ENCODE results near the gene APC2. TPM values are rescaled to one million over a fixed set of nuclear protein-coding genes. Genes with fewer than 3 reads are reported as not detected.

The APC2 gene
- total RNA-seq, 1 donor from 2014 or later, result 1.2 TPM

GRCh38 chr19:1431759-1432506, 18.0 kb upstream of the APC2 start:
- no peak overlapping the region for H3K27ac ChIP-seq
- peaks cover 0 to 71% of the 10 kb centered on the region in 2 donors for H3K36me3 ChIP-seq
- no peak for DNase-seq (ENCODE audit: extremely low spot score in 2 of 2)
- H3K9me3 ChIP-seq, result no peaks in the 10 kb centered on the region
- TF ChIP-seq POLR2AphosphoS5 (IDR thresholded peaks at IDR 0.05; ENCODE audit: insufficient read depth in 1 of 2, low read depth in 1 of 2) (no peak), CTCF (IDR thresholded peaks at IDR 0.05) (no peak), POLR2A (IDR thresholded peaks at IDR 0.05) (no peak)
- no peaks in the 10 kb centered on the region for H3K27me3 ChIP-seq
- H3K4me3 ChIP-seq, result no peak overlapping the region
- intact Hi-C loops (cut with DNase I), result no loop called here
- H3K4me1 ChIP-seq, result no peaks in the 10 kb centered on the region

- Histone ChIP-seq H3K9me3 (no peaks in the 10 kb centered on the region), H3K4me1 (peaks cover under 1% of the 10 kb centered on the region), H3K27me3 (no peaks in the 10 kb centered on the region), H3K36me3 (peaks cover 0 to 66% of the 10 kb centered on the region in 2 donors), H3K27ac (no peak overlapping the region), H3K4me3 (no peak overlapping the region)
- TF ChIP-seq POLR2AphosphoS5 (IDR thresholded peaks at IDR 0.05; ENCODE audit: insufficient read depth in 1 of 2, low read depth in 1 of 2) (no peak), CTCF (IDR thresholded peaks at IDR 0.05) (no peak), POLR2A (IDR thresholded peaks at IDR 0.05) (no peak)
- no peak for DNase-seq (ENCODE audit: extremely low spot score in 2 of 2)
- intact Hi-C loops (cut with DNase I), result no loop called here
Measured at GRCh38 chr19:1432507-1432887, 17.4 kb upstream of the APC2 start.

GRCh38 chr19:1433119-1434039, 16.5 kb upstream of the APC2 start:
- Histone ChIP-seq H3K4me3 (no peak overlapping the region), H3K36me3 (peaks cover 0 to 65% of the 10 kb centered on the region in 2 donors), H3K9me3 (no peaks in the 10 kb centered on the region), H3K4me1 (peaks cover 6% of the 10 kb centered on the region), H3K27me3 (no peaks in the 10 kb centered on the region), H3K27ac (no peak overlapping the region)
- DNase-seq (ENCODE audit: extremely low spot score in 2 of 2), result no peak
- intact Hi-C loops (cut with DNase I), result no loop called here
- TF ChIP-seq POLR2AphosphoS5 (IDR thresholded peaks at IDR 0.05; ENCODE audit: insufficient read depth in 1 of 2, low read depth in 1 of 2) (no peak), POLR2A (IDR thresholded peaks at IDR 0.05) (no peak), CTCF (IDR thresholded peaks at IDR 0.05) (no peak)

- H3K27ac ChIP-seq, result no peak overlapping the region
- intact Hi-C loops (cut with DNase I), result no loop called here
- TF ChIP-seq CTCF (IDR thresholded peaks at IDR 0.05) (no peak), POLR2AphosphoS5 (IDR thresholded peaks at IDR 0.05; ENCODE audit: insufficient read depth in 1 of 2, low read depth in 1 of 2) (no peak), POLR2A (IDR thresholded peaks at IDR 0.05) (no peak)
- H3K36me3 ChIP-seq, result peaks cover 0 to 59% of the 10 kb centered on the region in 2 donors
- no peaks in the 10 kb centered on the region for H3K9me3 ChIP-seq
- no peak overlapping the region for H3K4me3 ChIP-seq
- no peak for DNase-seq (ENCODE audit: extremely low spot score in 2 of 2)
- H3K27me3 ChIP-seq, result no peaks in the 10 kb centered on the region
- peaks cover 9% of the 10 kb centered on the region for H3K4me1 ChIP-seq
Measured at GRCh38 chr19:1434040-1434366, 15.9 kb upstream of the APC2 start.
